Choroid plexus epithelial cell (primary cell): Measurements from ENCODE around the gene SSC5D.
"Not testable (repeated sequence)": the region's sequence is repeated elsewhere in the genome, so short reads cannot be mapped to it uniquely, and the experiment has no call there.

Experiments used
- DNase-seq: peaks from one replicate; pipeline ENCODE4 v3.0.0-alpha.2; 2010; ENCODE audit warnings: low read depth
- H3K4me3 ChIP-seq: 2 replicates; pipeline ENCODE4 v1.5.1; 2011; ENCODE audit warnings: low read depth, mild to moderate bottlenecking, control low read depth, low read length, moderate library complexity
- CTCF ChIP-seq: conservative IDR thresholded peaks from 2 replicates; pipeline ENCODE4 v1.5.1; 2011; ENCODE audit warnings: low read depth, mild to moderate bottlenecking, control low read depth, inconsistent platforms, low read length, moderate library complexity

The SSC5D gene

GRCh38 chr19:55528030-55528803 is 40.0 kb downstream of the SSC5D start:
- TF ChIP-seq CTCF = peak; percentile 46
- DNase-seq = peak; percentile 50
- H3K4me3 ChIP-seq = peak overlapping the region; percentile 14

- no peak overlapping the region for H3K4me3 ChIP-seq
- no peak for DNase-seq
- no peak for TF ChIP-seq CTCF
Observed at GRCh38 chr19:55529636-55530234, 41.5 kb downstream of the SSC5D start.

- H3K4me3 ChIP-seq = no peak overlapping the region
- no peak for TF ChIP-seq CTCF
- DNase-seq = no peak
Observed at GRCh38 chr19:55530996-55531395, 42.8 kb downstream of the SSC5D start.

GRCh38 chr19:55534280-55534679 is 46.0 kb downstream of the SSC5D start:
- H3K4me3 ChIP-seq, DNase-seq: not testable (repeated sequence)

- no peak overlapping the region for H3K4me3 ChIP-seq
- DNase-seq = no peak
- no peak for TF ChIP-seq CTCF
Observed at GRCh38 chr19:55535173-55535964, 47.1 kb downstream of the SSC5D start.

GRCh38 chr19:55535965-55536350 is 47.7 kb downstream of the SSC5D start:
- no peak for TF ChIP-seq CTCF
- DNase-seq = no peak
- no peak overlapping the region for H3K4me3 ChIP-seq

- no peak for DNase-seq
- TF ChIP-seq CTCF = no peak
Observed at GRCh38 chr19:55536366-55536765, 48.1 kb downstream of the SSC5D start.

More at GRCh38 chr19:55536366-55536765, 48.1 kb downstream of the SSC5D start:
- H3K4me3 ChIP-seq = no peak overlapping the region
